ENCODE measurements around the gene PARP11.

The PARP11 gene

GRCh38 chr12:3879846-3880245 is 6.6 kb upstream of the PARP11 start:
- TF ChIP-seq CTCF (conservative IDR thresholded peaks at IDR 0.05; ENCODE audit: low read length) (no peak), EZH2phosphoT487 (IDR thresholded peaks at IDR 0.05; ENCODE audit: borderline replicate concordance) (no peak)
- no peaks in the 10 kb centered on the region for H3K9me2 ChIP-seq (replicated peaks; ENCODE audit: low read depth, low read length)
- H3K9ac ChIP-seq (ENCODE audit: low read depth, low read length, poor library complexity, severe bottlenecking) = no peak overlapping the region
- H3K4me1 ChIP-seq (ENCODE audit: insufficient read depth, low read length, poor library complexity, severe bottlenecking) = no peaks in the 10 kb centered on the region
- no peak overlapping the region for H3K4me2 ChIP-seq (ENCODE audit: low read depth, low read length, poor library complexity, severe bottlenecking)
- H3K79me2 ChIP-seq (ENCODE audit: insufficient read depth, low read length) = no peaks in the 10 kb centered on the region
- no peaks in the 10 kb centered on the region for H4K20me1 ChIP-seq (ENCODE audit: insufficient read depth, low read length, poor library complexity, severe bottlenecking)
- no peaks in the 10 kb centered on the region for H3F3A ChIP-seq (ENCODE audit: low read depth)
- H3K27me3 ChIP-seq (ENCODE audit: insufficient read depth, low read length, poor library complexity, severe bottlenecking) = no peaks in the 10 kb centered on the region
- H3K36me3 ChIP-seq (ENCODE audit: insufficient read depth, low read length) = no peaks in the 10 kb centered on the region
- no peak overlapping the region for H2AFZ ChIP-seq (ENCODE audit: low read length)
- H3K4me3 ChIP-seq (ENCODE audit: low read length, poor library complexity, severe bottlenecking) = no peak overlapping the region
- H3K9me3 ChIP-seq (ENCODE audit: insufficient read depth, low read depth, low read length) = no peaks in the 10 kb centered on the region; the same call in 1 of the 2 replicates

DNA sequence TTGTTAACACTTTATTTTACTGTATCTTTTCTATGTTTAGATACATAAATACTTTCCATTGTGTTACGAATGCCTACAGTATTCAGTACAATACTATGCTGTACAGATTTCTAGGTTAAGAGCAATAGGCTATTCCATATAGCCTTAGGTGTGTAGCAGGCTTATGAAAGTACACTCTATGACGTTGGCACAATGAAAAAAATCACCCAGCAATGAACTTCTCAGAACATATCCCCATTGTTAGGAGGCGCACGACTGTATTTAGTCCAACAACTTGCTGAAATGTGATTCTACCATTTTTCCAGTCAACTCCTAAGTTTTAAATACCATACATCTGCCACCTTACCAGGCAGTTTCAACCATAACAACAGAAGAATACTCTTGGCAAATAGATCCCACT is 1.8 kb downstream of the PARP11 start:
- peaks cover 12% of the 10 kb centered on the region for H4K20me1 ChIP-seq (ENCODE audit: insufficient read depth, low read length, poor library complexity, severe bottlenecking)
- no peaks in the 10 kb centered on the region for H3K27me3 ChIP-seq (ENCODE audit: insufficient read depth, low read length, poor library complexity, severe bottlenecking)
- no peaks in the 10 kb centered on the region for H3F3A ChIP-seq (ENCODE audit: low read depth)
- H3K4me2 ChIP-seq (ENCODE audit: low read depth, low read length, poor library complexity, severe bottlenecking) = peak overlapping the region; percentile 99
- no peaks in the 10 kb centered on the region for H3K36me3 ChIP-seq (ENCODE audit: insufficient read depth, low read length)
- peak overlapping the region; percentile 89 for H3K4me3 ChIP-seq (ENCODE audit: low read length, poor library complexity, severe bottlenecking)
- H3K9ac ChIP-seq (ENCODE audit: low read depth, low read length, poor library complexity, severe bottlenecking) = peak overlapping the region; percentile 85
- no peak for TF ChIP-seq CTCF (conservative IDR thresholded peaks at IDR 0.05; ENCODE audit: low read length)
- peaks cover 30% of the 10 kb centered on the region for H3K4me1 ChIP-seq (ENCODE audit: insufficient read depth, low read length, poor library complexity, severe bottlenecking)
- peaks cover 39% of the 10 kb centered on the region for H3K79me2 ChIP-seq (ENCODE audit: insufficient read depth, low read length)
- peaks cover under 1% of the 10 kb centered on the region; the same call in 1 of the 2 replicates for H3K9me3 ChIP-seq (ENCODE audit: insufficient read depth, low read depth, low read length)
- H2AFZ ChIP-seq (ENCODE audit: low read length) = no peak overlapping the region
- no peaks in the 10 kb centered on the region for H3K9me2 ChIP-seq (replicated peaks; ENCODE audit: low read depth, low read length)

DNA sequence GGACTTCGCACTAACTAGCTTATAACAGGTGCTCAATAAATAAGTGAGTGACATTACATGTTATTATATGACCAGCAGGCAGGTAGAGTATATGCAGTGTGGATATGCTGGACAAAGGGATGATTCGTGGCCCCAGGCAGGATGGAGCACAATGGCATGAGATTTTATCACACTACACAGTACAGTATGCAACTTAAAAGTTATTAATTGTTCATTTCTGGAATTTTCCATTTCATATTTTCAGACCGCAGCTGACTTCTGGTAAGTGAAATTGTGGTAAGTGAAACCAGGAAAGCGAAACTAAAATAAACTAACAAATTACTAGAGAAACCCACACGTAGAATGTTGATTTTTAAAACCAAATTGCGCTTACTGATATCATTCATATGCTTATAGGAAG is 3.3 kb downstream of the PARP11 start:
- Histone ChIP-seq H4K20me1 (ENCODE audit: insufficient read depth, low read length, poor library complexity, severe bottlenecking) (peaks cover 12% of the 10 kb centered on the region), H3K4me1 (ENCODE audit: insufficient read depth, low read length, poor library complexity, severe bottlenecking) (peaks cover 30% of the 10 kb centered on the region), H3K79me2 (ENCODE audit: insufficient read depth, low read length) (peaks cover 39% of the 10 kb centered on the region), H3F3A (ENCODE audit: low read depth) (no peaks in the 10 kb centered on the region), H3K9me2 (replicated peaks; ENCODE audit: low read depth, low read length) (no peaks in the 10 kb centered on the region), H3K9me3 (ENCODE audit: insufficient read depth, low read depth, low read length) (peaks cover 13% of the 10 kb centered on the region), H3K27me3 (ENCODE audit: insufficient read depth, low read length, poor library complexity, severe bottlenecking) (no peaks in the 10 kb centered on the region), H3K36me3 (ENCODE audit: insufficient read depth, low read length) (no peaks in the 10 kb centered on the region; the same call in 1 of the 2 replicates), H3K4me3 (ENCODE audit: low read length, poor library complexity, severe bottlenecking) (peak overlapping the region; percentile 89), H3K4me2 (ENCODE audit: low read depth, low read length, poor library complexity, severe bottlenecking) (peak overlapping the region; percentile 99), H3K9ac (ENCODE audit: low read depth, low read length, poor library complexity, severe bottlenecking) (peak overlapping the region; percentile 85), H2AFZ (ENCODE audit: low read length) (no peak overlapping the region)
- TF ChIP-seq EZH2phosphoT487 (IDR thresholded peaks at IDR 0.05; ENCODE audit: borderline replicate concordance) (no peak), CTCF (conservative IDR thresholded peaks at IDR 0.05; ENCODE audit: low read length) (no peak)
